HG02973 (cell line): ENCODE results near the gene PNRC1.
"Not testable (repeated sequence)": the region's sequence is repeated elsewhere in the genome, so short reads cannot be mapped to it uniquely, and the experiment has no call there.

ENCODE experiments used
- ATAC-seq: cut with Tn5 transposase; IDR thresholded peaks from one replicate; pipeline ENCODE4 v1.9.1; 2021; ENCODE audit warnings: moderate library complexity; ENCODE audit not compliant: unreplicated experiment

PNRC1 gene

GRCh38 chr6:89098461-89098860 is 17.9 kb downstream of the PNRC1 start:
- no peak for ATAC-seq

GRCh38 chr6:89100114-89100513 is 19.6 kb downstream of the PNRC1 start:
- ATAC-seq = no peak

GRCh38 chr6:89110284-89110683 is 29.7 kb downstream of the PNRC1 start:
- ATAC-seq = no peak

GRCh38 chr6:89111933-89112332 is 31.4 kb downstream of the PNRC1 start:
- no peak for ATAC-seq

- no peak for ATAC-seq
These were observed 36.2 kb downstream of the PNRC1 start for GRCh38 chr6:89116702-89117101.

GRCh38 chr6:89117211-89118108 is 36.9 kb downstream of the PNRC1 start, which contains the start of gene SRSF12:
TSS of gene SRSF12 (minus strand) at chr6:89118071. CDS start at chr6:89117887, 184 bp downstream.
- no peak for ATAC-seq

GRCh38 chr6:89118931-89119330 is 38.4 kb downstream of the PNRC1 start:
- ATAC-seq = no peak

- no peak for ATAC-seq
These were observed 39.8 kb downstream of the PNRC1 start for GRCh38 chr6:89120371-89120770.

GRCh38 chr6:89121934-89122333 is 41.4 kb downstream of the PNRC1 start:
- ATAC-seq = no peak

- no peak for ATAC-seq
These were observed 42.1 kb downstream of the PNRC1 start for GRCh38 chr6:89122625-89123024.

GRCh38 chr6:89128256-89128671 is 47.7 kb downstream of the PNRC1 start:
- not testable (repeated sequence) for ATAC-seq

- no peak for ATAC-seq
These were observed 51.0 kb downstream of the PNRC1 start for GRCh38 chr6:89131599-89131998.

- ATAC-seq = no peak
These were observed 51.5 kb downstream of the PNRC1 start for GRCh38 chr6:89132057-89132456.

- ATAC-seq = no peak
These were observed 53.4 kb downstream of the PNRC1 start for GRCh38 chr6:89133981-89134380.

GRCh38 chr6:89134723-89135122 is 54.2 kb downstream of the PNRC1 start:
- ATAC-seq = no peak
